GM12878 (cell line): ENCODE measurements around the gene BIN1. TPM values are rescaled to one million over a fixed set of nuclear protein-coding genes. Genes with fewer than 3 reads are reported as not detected.

Experiments used
- ASH2L ChIP-seq: fragments of 300-600, 200-600 bp; sonication (generic); IDR thresholded peaks from 2 replicates; pipeline ENCODE4 v1.6.1; 2017; ENCODE audit warnings: low read depth, mild to moderate bottlenecking, borderline replicate concordance
- BACH1 ChIP-seq: fragments of 450-650 bp; IDR thresholded peaks from 2 replicates; pipeline ENCODE4 v1.6.1; 2017; ENCODE audit warnings: mild to moderate bottlenecking, borderline replicate concordance
- CREM ChIP-seq: IDR thresholded peaks from 2 replicates; pipeline ENCODE4 v1.6.1; 2014; ENCODE audit warnings: antibody characterized with exemption, low read depth
- DPF2 ChIP-seq: fragments of 450-650 bp; IDR thresholded peaks from 2 replicates; pipeline ENCODE4 v1.6.1; 2017; ENCODE audit warnings: mild to moderate bottlenecking
- EED ChIP-seq: sonication (generic); IDR thresholded peaks from 2 replicates; pipeline ENCODE4 v1.6.1; 2016; ENCODE audit warnings: antibody characterized with exemption, low read depth
- HDGF ChIP-seq: fragments of 450-650 bp; IDR thresholded peaks from 2 replicates; pipeline ENCODE4 v1.6.1; 2016; ENCODE audit warnings: antibody characterized with exemption
- IKZF1 ChIP-seq: fragments of 450-650 bp; conservative IDR thresholded peaks from 2 replicates; pipeline ENCODE4 v1.6.1; 2017; ENCODE audit warnings: antibody characterized with exemption, mild to moderate bottlenecking
- NR2F1 ChIP-seq: fragments of 450-650 bp; conservative IDR thresholded peaks from 2 replicates; pipeline ENCODE4 v1.6.1; 2017; ENCODE audit warnings: mild to moderate bottlenecking
- RCOR1 ChIP-seq: conservative IDR thresholded peaks from 2 replicates; pipeline ENCODE4 v1.6.1; 2012; ENCODE audit warnings: low read depth, low read length, improper control_type of control experiment
- SIN3A ChIP-seq: IDR thresholded peaks from 2 replicates; pipeline ENCODE4 v1.6.1; 2012; ENCODE audit warnings: low read depth, low read length, improper control_type of control experiment
- TAF1 ChIP-seq: IDR thresholded peaks from 2 replicates; pipeline ENCODE4 v1.6.1; 2011; ENCODE audit warnings: mild to moderate bottlenecking, low read depth, low read length, borderline replicate concordance
- polyA plus RNA-seq, 11 experiments: library from polyadenylated mRNA; depleted of rRNA in 4 of 11; unstranded in 6 of 11; stranded (reverse) in 5 of 11; fragments of >200 nt; fragmentation: Nextera tagmentation in 4 of 11; fragmentation: Illumina TruSeq in 1 of 11; extraction: Ambion mirVana in 4 of 11; extraction: Trizol in 1 of 11; gene quantifications; 1 replicate in 1 of 11; 2 replicates in 10 of 11; pipeline versions ENCODE4 v1.2.1 to v1.2.3, GENCODE V29; 2011 to 2016; ENCODE audit warnings: inconsistent platforms in 2 of 11, missing spikeins in 2 of 11, low read depth in 1 of 11
- total RNA-seq, 4 experiments: library from RNA; depleted of rRNA in 3 of 4; stranded (reverse); fragments of >200 nt in 3 of 4; fragmentation: Illumina TruSeq in 1 of 4; extraction: Trizol in 1 of 4; gene quantifications; 2 replicates each; pipeline versions ENCODE4 v1.2.1 to v1.2.3, GENCODE V29; 2013 to 2021
- TF ChIP-seq, protein P1 (sequence below): fragments of 450-650 bp; formaldehyde crosslinking; IDR thresholded peaks from 2 replicates; pipeline ENCODE4 v1.4.0; 2020; ENCODE audit warnings: mild to moderate bottlenecking, moderate library complexity
- TF ChIP-seq, protein P2 (sequence below): IDR thresholded peaks from 2 replicates; pipeline ENCODE4 v1.6.1; 2011; ENCODE audit warnings: borderline replicate concordance, low read depth, mild to moderate bottlenecking, moderate library complexity, low read length; ENCODE audit not compliant: insufficient read depth, poor library complexity, severe bottlenecking

BIN1 gene
- total and polyA plus RNA-seq, 10 of the 15 experiments (the other 5 are each of a cell fraction or from before 2014, with no cell fraction given), result 0.32 to 21.3 (median 11.2) TPM

DNA sequence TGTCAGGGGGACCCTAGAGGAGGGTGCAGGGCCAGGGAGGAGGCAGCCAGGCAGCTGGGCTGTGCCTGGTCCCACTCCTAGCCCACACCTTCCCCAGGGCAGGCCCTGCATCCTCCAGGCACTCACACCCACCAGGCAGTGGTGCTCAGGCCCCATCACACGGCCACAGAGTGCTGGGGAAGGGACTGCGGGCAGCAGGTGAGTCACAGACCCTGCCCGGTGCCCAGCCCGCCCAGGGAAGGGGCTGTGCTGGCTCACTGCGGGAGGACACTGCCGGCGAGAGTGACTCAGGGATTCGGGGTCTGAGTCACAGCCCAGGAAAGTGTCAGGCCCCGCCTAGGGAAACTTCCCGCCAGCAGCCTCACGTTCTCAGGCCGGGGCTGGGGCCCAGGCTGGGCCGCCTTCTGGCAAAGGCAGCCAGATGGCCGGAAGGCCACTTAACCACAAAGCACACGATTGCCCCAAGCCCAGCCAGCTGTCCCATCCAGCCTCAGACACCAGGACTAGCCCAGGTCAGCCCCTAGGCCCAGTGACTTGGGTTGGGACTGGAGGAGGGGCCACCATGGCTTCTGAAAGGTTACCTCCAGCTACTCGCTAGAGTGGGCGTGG is 42.2 kb downstream of the BIN1 start (continued):
- TF ChIP-seq EED (peak; percentile 19; the same call in 1 of the 2 replicates), IKZF1 (peak; percentile 71), BACH1 (peak; percentile 97), RCOR1 (no peak), NR2F1 (no peak), SIN3A (no peak), TAF1 (no peak), ASH2L (no peak), CREM (no peak), DPF2 (peak; percentile 55; the same call in 1 of the 2 replicates), HDGF (0 out of 2 replicates have a peak, but pooled peaks have one; percentile 66)
- TF ChIP-seq, protein P1, sequence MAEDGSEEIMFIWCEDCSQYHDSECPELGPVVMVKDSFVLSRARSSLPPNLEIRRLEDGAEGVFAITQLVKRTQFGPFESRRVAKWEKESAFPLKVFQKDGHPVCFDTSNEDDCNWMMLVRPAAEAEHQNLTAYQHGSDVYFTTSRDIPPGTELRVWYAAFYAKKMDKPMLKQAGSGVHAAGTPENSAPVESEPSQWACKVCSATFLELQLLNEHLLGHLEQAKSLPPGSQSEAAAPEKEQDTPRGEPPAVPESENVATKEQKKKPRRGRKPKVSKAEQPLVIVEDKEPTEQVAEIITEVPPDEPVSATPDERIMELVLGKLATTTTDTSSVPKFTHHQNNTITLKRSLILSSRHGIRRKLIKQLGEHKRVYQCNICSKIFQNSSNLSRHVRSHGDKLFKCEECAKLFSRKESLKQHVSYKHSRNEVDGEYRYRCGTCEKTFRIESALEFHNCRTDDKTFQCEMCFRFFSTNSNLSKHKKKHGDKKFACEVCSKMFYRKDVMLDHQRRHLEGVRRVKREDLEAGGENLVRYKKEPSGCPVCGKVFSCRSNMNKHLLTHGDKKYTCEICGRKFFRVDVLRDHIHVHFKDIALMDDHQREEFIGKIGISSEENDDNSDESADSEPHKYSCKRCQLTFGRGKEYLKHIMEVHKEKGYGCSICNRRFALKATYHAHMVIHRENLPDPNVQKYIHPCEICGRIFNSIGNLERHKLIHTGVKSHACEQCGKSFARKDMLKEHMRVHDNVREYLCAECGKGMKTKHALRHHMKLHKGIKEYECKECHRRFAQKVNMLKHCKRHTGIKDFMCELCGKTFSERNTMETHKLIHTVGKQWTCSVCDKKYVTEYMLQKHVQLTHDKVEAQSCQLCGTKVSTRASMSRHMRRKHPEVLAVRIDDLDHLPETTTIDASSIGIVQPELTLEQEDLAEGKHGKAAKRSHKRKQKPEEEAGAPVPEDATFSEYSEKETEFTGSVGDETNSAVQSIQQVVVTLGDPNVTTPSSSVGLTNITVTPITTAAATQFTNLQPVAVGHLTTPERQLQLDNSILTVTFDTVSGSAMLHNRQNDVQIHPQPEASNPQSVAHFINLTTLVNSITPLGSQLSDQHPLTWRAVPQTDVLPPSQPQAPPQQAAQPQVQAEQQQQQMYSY (CRISPR knock-in tag), result no peak
- TF ChIP-seq, protein P2, sequence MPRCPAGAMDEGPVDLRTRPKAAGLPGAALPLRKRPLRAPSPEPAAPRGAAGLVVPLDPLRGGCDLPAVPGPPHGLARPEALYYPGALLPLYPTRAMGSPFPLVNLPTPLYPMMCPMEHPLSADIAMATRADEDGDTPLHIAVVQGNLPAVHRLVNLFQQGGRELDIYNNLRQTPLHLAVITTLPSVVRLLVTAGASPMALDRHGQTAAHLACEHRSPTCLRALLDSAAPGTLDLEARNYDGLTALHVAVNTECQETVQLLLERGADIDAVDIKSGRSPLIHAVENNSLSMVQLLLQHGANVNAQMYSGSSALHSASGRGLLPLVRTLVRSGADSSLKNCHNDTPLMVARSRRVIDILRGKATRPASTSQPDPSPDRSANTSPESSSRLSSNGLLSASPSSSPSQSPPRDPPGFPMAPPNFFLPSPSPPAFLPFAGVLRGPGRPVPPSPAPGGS, result peak; percentile 58
